ENCODE data around the gene DPYSL5. TPM values are rescaled to one million over a fixed set of nuclear protein-coding genes. Genes with fewer than 3 reads are reported as not detected.

Gene DPYSL5
- total and polyA plus RNA-seq, 7 experiments from 2014 or later = not detected

- H3K27ac ChIP-seq (ENCODE audit: low read depth, low read length) = no peak overlapping the region
- Mint-ChIP-seq H3K4me3 (no peak overlapping the region), H3K4me1 (peaks cover 2 to 14% (median 11%) of the 10 kb centered on the region in 7 donors), H3K9me3 (no peaks in the 10 kb centered on the region), H3K27ac (no peak overlapping the region), H3K36me3 (no peaks in the 10 kb centered on the region), H3K27me3 (peaks cover 10 to 38% (median 32%) of the 10 kb centered on the region in 5 donors)
- H3K4me3 ChIP-seq (ENCODE audit: low read length) = no peak overlapping the region
- no peaks in the 10 kb centered on the region for H3K27me3 ChIP-seq (ENCODE audit: control insufficient read depth in 2 of 2, insufficient read depth in 2 of 2, low read length in 2 of 2)
- H3K36me3 ChIP-seq (ENCODE audit: control insufficient read depth in 2 of 3, insufficient read depth in 3 of 3, low read length in 3 of 3) = no peaks in the 10 kb centered on the region
- POLR2A ChIA-PET = no interaction called here
- ATAC-seq (no peak), DNase-seq (no peak)
- H3K4me1 ChIP-seq (ENCODE audit: control insufficient read depth in 2 of 2, insufficient read depth in 2 of 2, low read length in 2 of 2) = no peaks in the 10 kb centered on the region
- intact Hi-C loops (cut with micrococcal nuclease) = no loop called here
- CTCF ChIA-PET = interaction anchor here (1.0 to 4.2 kb wide), 3 partner anchors 52 to 316 kb away, joined by 3 to 54 read pairs (median 4); no protein-coding TSS in a partner anchor
- no peaks in the 10 kb centered on the region for H3K9me3 ChIP-seq (ENCODE audit: control insufficient read depth in 2 of 3, low read length in 3 of 3)
These were observed 116.7 kb downstream of the DPYSL5 start for GRCh38 chr2:26964446-26965130.

GRCh38 chr2:26968001-26968400 lies 120.1 kb downstream of the DPYSL5 start:
- no peaks in the 10 kb centered on the region for H3K9me3 ChIP-seq (ENCODE audit: control insufficient read depth in 2 of 3, low read length in 3 of 3)
- CTCF ChIA-PET = interaction anchor here (0.7 to 2.2 kb wide), 4 partner anchors 8 to 48 kb away, joined by 3 to 12 read pairs (median 3); no protein-coding TSS in a partner anchor
- Mint-ChIP-seq H3K9me3 (no peaks in the 10 kb centered on the region), H3K27ac (no peak overlapping the region), H3K36me3 (no peaks in the 10 kb centered on the region), H3K4me3 (no peak overlapping the region), H3K27me3 (peaks cover 10 to 56% (median 20%) of the 10 kb centered on the region in 5 donors), H3K4me1 (peaks cover 11 to 36% (median 25%) of the 10 kb centered on the region in 7 donors)
- H3K27me3 ChIP-seq (ENCODE audit: control insufficient read depth in 2 of 2, insufficient read depth in 2 of 2, low read length in 2 of 2) = no peaks in the 10 kb centered on the region
- H3K36me3 ChIP-seq (ENCODE audit: control insufficient read depth in 2 of 3, insufficient read depth in 3 of 3, low read length in 3 of 3) = no peaks in the 10 kb centered on the region
- intact Hi-C loops (cut with micrococcal nuclease) = no loop called here
- POLR2A ChIA-PET = interaction anchor here (2.1 kb wide), 1 partner anchor 83 kb away, joined by 7 read pairs; the partner anchor contains the start of gene AGBL5
- no peak overlapping the region for H3K27ac ChIP-seq (ENCODE audit: low read depth, low read length)
- DNase-seq (no peak), ATAC-seq (no peak)
- H3K4me1 ChIP-seq (ENCODE audit: control insufficient read depth in 2 of 2, insufficient read depth in 2 of 2, low read length in 2 of 2) = peaks cover 0 to 12% of the 10 kb centered on the region in 2 donors
- H3K4me3 ChIP-seq (ENCODE audit: low read length) = no peak overlapping the region

- Mint-ChIP-seq H3K4me1 (peaks cover 11 to 36% (median 25%) of the 10 kb centered on the region in 7 donors), H3K27me3 (peaks cover 10 to 62% (median 15%) of the 10 kb centered on the region in 5 donors), H3K27ac (peak overlapping the region; percentile 5 to 87 (median 63)), H3K36me3 (no peaks in the 10 kb centered on the region), H3K4me3 (peak overlapping the region; percentile 69 to 97 (median 83)), H3K9me3 (no peaks in the 10 kb centered on the region)
- H3K27me3 ChIP-seq (ENCODE audit: control insufficient read depth in 2 of 2, insufficient read depth in 2 of 2, low read length in 2 of 2) = no peaks in the 10 kb centered on the region
- POLR2A ChIA-PET = no interaction called here
- ATAC-seq = no peak
- peaks cover 0 to 12% of the 10 kb centered on the region in 2 donors for H3K4me1 ChIP-seq (ENCODE audit: control insufficient read depth in 2 of 2, insufficient read depth in 2 of 2, low read length in 2 of 2)
- H3K36me3 ChIP-seq (ENCODE audit: control insufficient read depth in 2 of 3, insufficient read depth in 3 of 3, low read length in 3 of 3) = no peaks in the 10 kb centered on the region
- no peaks in the 10 kb centered on the region for H3K9me3 ChIP-seq (ENCODE audit: control insufficient read depth in 2 of 3, low read length in 3 of 3)
- CTCF ChIA-PET = interaction anchor here (0.6 to 2.2 kb wide), 5 partner anchors 47 to 334 kb away, joined by 3 to 12 read pairs (median 3); no protein-coding TSS in a partner anchor
- H3K27ac ChIP-seq (ENCODE audit: low read depth, low read length) = no peak overlapping the region
- no peak for DNase-seq
- peak overlapping the region; percentile 89 for H3K4me3 ChIP-seq (ENCODE audit: low read length)
- intact Hi-C loops (cut with micrococcal nuclease) = no loop called here
These were observed 121.3 kb downstream of the DPYSL5 start for GRCh38 chr2:26969077-26969844.

- Mint-ChIP-seq H3K27ac (peak within 1 kb of the TSS; percentile 56 to 96 (median 74)), H3K36me3 (no peaks in the 10 kb centered on the region), H3K4me1 (peaks cover 11 to 36% (median 25%) of the 10 kb centered on the region in 7 donors), H3K27me3 (peaks cover 7 to 69% (median 13%) of the 10 kb centered on the region in 5 donors), H3K9me3 (no peaks in the 10 kb centered on the region), H3K4me3 (peak within 1 kb of the TSS; percentile 83 to 97 (median 92))
- H3K9me3 ChIP-seq (ENCODE audit: control insufficient read depth in 2 of 3, low read length in 3 of 3) = no peaks in the 10 kb centered on the region
- H3K36me3 ChIP-seq (ENCODE audit: control insufficient read depth in 2 of 3, insufficient read depth in 3 of 3, low read length in 3 of 3) = no peaks in the 10 kb centered on the region
- DNase-seq (peak; percentile 71 to 93 (median 78)), ATAC-seq (peak; percentile 93)
- ChIA-PET CTCF (interaction anchor here (0.6 to 0.7 kb wide), 4 partner anchors 9 to 303 kb away, joined by 3 to 4 read pairs (median 3); no protein-coding TSS in a partner anchor), POLR2A (no interaction called here)
- H3K4me3 ChIP-seq (ENCODE audit: low read length) = peak within 1 kb of the TSS; percentile 89
- H3K27me3 ChIP-seq (ENCODE audit: control insufficient read depth in 2 of 2, insufficient read depth in 2 of 2, low read length in 2 of 2) = no peaks in the 10 kb centered on the region
- H3K4me1 ChIP-seq (ENCODE audit: control insufficient read depth in 2 of 2, insufficient read depth in 2 of 2, low read length in 2 of 2) = peaks cover 0 to 12% of the 10 kb centered on the region in 2 donors
- intact Hi-C loops (cut with micrococcal nuclease) = loop anchor here (1.0 to 5.0 kb wide), 6 partner anchors 62 to 457 kb away; partner anchors contain the start of genes TMEM214 (in 2 of the 2), AGBL5 (in 1 of the 2), ATRAID (in 1 of the 2) and NRBP1 (in 1 of the 2)
- H3K27ac ChIP-seq (ENCODE audit: low read depth, low read length) = peak within 1 kb of the TSS; percentile 61
These were observed 122.5 kb downstream of the DPYSL5 start, which contains the start of gene MAPRE3 for GRCh38 chr2:26970244-26970927. MAPRE3 (plus strand) TSS chr2:26970637; CDS start chr2:27022219, 51,582 bp downstream.

GRCh38 chr2:26970928-26971627 lies 123.1 kb downstream of the DPYSL5 start:
- peak overlapping the region; percentile 75 to 97 (median 88) for H3K4me3 Mint-ChIP-seq
- no peaks in the 10 kb centered on the region for H3K27me3 ChIP-seq (ENCODE audit: control insufficient read depth in 2 of 2, insufficient read depth in 2 of 2, low read length in 2 of 2)
- POLR2A ChIA-PET = interaction anchor here (0.5 to 1.3 kb wide), 6 partner anchors 9 to 1379 kb away, joined by 3 to 5 read pairs (median 4); partner anchors contain the start of genes AGBL5 and SELENOI

More at GRCh38 chr2:26970928-26971627, 123.1 kb downstream of the DPYSL5 start:
- CTCF ChIA-PET = interaction anchor here (1.4 kb wide), 1 partner anchor 9 kb away, joined by 4 read pairs; no protein-coding TSS in a partner anchor
- H3K9me3 Mint-ChIP-seq = no peaks in the 10 kb centered on the region
- Histone ChIP-seq H3K4me3 (ENCODE audit: low read length) (peak overlapping the region; percentile 28), H3K9me3 (ENCODE audit: control insufficient read depth in 2 of 3, low read length in 3 of 3) (no peaks in the 10 kb centered on the region), H3K36me3 (ENCODE audit: control insufficient read depth in 2 of 3, insufficient read depth in 3 of 3, low read length in 3 of 3) (no peaks in the 10 kb centered on the region), H3K27ac (ENCODE audit: low read depth, low read length) (peak overlapping the region; percentile 61), H3K4me1 (ENCODE audit: control insufficient read depth in 2 of 2, insufficient read depth in 2 of 2, low read length in 2 of 2) (peaks cover 0 to 12% of the 10 kb centered on the region in 2 donors)
- peaks cover 6 to 69% (median 13%) of the 10 kb centered on the region in 5 donors for H3K27me3 Mint-ChIP-seq
- H3K36me3 Mint-ChIP-seq = no peaks in the 10 kb centered on the region
- peaks cover 11 to 36% (median 25%) of the 10 kb centered on the region in 7 donors for H3K4me1 Mint-ChIP-seq
- peak; percentile 8 for ATAC-seq
- H3K27ac Mint-ChIP-seq = peak overlapping the region; percentile 47 to 96 (median 71)
- intact Hi-C loops (cut with micrococcal nuclease) = loop anchor here (1.0 to 5.0 kb wide), 6 partner anchors 61 to 456 kb away; partner anchors contain the start of genes TMEM214 (in 2 of the 2), AGBL5 (in 1 of the 2), ATRAID (in 1 of the 2) and NRBP1 (in 1 of the 2)
- peak in 6 of 9 donors; percentile 5 to 24 (median 15) for DNase-seq
